NCI-H1092 (cell line): ENCODE measurements around the gene FIBCD1.
"Not testable (repeated sequence)": the region's sequence is repeated elsewhere in the genome, so short reads cannot be mapped to it uniquely, and the experiment has no call there.

Experiments used
- DNase-seq: peaks from one replicate; lab custom pipeline; 2025; lab: John Stamatoyannopoulos, UW

The FIBCD1 gene

GRCh38 chr9:130973686-130974281, 34.7 kb upstream of the FIBCD1 start:
- DNase-seq: no peak

DNA sequence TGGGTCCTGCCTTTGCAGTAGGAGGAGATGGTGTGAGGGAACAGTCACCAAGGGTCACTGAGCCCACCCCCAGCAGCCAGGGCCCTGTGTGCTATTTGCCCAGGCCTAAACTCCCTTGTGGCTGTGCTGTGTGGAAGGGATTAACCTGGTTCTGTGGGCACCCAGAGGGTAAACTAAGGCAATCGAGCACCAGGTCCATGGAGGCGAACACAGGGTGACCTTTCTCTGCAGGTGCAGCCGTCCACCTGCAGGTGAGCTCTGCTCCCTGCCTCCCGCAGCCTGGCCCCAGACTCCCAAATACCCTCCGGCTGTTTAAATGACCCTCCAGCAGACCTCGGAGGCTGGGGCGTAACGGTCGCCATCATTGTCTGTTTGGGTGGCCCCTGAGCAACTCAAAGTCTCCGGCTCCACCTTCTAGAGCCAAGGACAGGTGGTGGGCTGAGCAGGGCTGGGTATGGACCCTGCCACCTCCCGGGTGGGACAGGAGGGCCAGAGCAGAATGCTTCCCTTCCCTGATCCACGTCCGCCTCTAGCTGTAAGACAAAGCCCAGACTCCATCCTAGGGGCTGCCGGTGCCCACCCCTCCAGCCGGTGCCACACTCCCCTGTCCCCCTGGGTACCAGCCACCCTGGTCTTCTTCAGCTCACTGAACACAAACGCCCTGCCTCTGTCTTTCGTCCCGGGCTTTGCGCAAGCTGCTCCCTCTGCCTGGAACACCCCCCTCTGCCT, 34.1 kb upstream of the FIBCD1 start:
- no peak for DNase-seq

GRCh38 chr9:130972277-130972956, 33.4 kb upstream of the FIBCD1 start:
- DNase-seq: no peak

DNA sequence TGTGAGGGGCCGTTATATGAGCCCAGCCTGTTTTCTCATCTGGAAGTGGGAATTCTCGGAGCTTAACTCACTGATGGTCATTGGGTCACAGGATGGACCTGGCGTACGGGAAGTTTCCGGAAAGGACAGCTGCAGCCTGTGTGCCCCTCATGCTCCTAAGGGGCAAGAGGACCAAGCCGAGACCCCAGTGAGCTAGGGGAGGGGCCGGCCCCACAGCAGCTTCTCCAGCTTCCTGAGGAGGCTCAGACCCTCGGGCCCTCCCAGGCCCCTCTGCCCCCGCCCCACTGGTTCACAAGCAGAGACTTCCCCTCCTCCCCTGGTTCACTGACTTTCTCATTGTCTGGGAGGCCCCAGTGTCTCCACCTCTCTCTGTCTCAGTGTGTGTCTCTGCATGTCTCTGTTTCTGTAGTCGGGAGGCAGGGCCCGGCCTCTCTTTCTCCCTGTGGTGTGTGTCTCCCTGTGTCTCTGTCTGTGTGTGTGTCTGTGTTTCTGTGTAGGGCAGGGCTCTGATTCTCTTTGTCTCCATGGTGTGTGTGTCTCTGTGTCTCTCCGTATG, 32.3 kb upstream of the FIBCD1 start:
- DNase-seq: no peak

GRCh38 chr9:130970855-130971254, 31.8 kb upstream of the FIBCD1 start:
- DNase-seq: no peak

GRCh38 chr9:130970052-130970451, 31.0 kb upstream of the FIBCD1 start:
- DNase-seq: no peak

GRCh38 chr9:130965680-130966079, 26.6 kb upstream of the FIBCD1 start:
- no peak for DNase-seq

GRCh38 chr9:130963916-130964315, 24.9 kb upstream of the FIBCD1 start:
- no peak for DNase-seq

DNA sequence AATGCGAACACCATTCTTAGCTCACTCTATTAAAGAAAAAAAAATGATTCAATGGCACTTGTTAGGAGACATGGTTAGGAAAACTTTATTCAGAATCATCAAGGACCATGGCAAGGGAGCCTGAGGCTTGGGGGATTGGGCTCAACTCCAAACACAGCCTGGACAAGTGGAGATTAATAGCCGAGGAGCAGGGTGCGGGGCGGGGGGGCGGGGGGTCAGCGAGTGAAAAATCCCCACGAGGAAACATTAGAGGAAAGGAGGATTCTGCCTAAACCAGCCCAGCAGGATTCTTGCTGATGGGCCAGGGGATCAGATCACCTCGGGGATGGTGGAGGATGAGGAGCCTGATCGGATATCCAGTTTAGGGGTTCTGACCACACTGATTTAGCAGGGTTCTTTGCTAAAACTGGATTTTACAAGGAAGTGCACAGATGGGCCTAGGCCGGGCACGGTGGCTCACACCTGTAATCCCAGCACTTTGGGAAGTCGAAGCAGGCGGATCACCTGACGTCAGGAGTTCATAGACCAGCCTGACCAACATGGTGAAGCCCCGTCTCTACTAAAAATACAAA, 24.4 kb upstream of the FIBCD1 start:
- no peak for DNase-seq

DNA sequence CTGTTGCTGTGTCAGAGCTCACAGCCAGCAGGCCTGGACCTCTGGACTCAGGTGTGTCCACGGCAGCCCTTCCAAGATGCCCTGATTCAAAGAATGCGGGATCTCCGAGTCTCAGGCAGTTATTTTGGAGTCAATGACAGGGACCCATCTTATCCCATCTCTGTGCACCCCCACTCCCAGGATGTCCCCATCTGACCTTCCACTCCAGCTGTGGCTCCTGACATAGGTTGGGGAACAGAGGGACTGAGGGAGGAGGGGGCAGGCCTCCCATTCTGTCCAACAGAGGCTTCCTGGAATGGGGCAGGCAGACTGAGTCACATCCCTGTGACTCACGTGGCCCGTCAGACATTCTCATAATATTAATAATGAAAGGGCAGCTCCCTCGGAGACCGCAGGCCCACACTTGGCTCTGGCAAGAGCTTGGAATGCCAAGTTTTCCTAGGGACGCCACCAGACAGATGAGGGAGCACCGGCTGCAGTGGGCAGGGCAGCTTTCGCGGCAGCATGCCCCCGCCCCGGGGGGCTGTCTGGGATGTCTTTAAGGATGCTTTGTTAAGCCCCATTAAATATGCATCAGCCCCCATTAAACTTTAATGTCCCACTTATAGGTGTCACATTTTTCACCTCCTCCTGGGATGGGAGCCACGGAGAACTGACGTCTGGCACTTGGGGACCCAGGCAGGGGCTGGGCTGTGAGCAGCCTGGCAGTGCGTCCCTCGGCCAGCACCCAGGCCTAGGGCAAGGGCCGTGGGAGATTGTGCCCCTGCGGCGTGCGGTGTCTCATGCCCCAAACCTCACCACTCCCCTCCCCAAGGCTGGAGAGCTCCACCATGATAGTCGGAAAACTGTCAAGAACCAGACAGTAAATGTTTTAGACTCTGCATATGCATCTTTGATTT, 23.6 kb upstream of the FIBCD1 start:
- DNase-seq: no peak

DNA sequence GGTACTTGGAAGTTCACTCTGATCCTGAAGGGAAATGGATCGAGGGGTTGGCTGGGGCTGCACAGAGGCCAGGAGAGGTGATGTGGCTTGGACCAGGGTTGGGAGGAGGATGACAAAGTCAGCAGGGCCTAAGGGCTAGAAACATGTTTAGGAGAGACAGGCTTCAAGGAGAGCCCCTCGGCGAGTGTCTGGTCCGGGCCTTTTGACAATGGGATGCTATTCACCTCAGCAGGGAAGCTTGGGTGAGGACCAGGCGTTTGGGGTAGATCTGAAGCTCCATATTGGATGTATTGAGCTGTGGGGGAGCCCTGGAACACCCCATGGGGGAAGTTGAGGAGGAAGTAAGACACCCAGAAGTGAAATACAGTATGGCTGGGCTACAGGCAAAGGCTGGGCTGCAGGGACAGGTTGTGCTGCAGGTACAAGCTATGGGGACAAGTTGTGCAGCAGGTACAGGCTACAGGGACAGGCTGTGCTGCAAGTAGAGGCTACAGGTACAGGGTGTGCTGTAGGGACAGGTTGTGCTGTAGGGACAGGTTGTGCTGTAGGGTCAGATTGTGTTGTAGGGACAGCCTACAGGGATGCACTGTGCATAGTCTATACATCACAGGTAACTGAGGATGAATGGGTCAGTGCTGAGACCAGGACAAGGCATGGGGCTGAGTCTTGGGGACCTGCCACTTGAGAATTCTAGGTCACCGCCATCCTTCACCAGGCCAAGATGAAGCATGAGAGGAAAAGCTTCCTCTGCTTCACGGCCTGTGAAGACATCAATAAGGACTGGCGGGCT, 22.7 kb upstream of the FIBCD1 start:
- DNase-seq: no peak

DNA sequence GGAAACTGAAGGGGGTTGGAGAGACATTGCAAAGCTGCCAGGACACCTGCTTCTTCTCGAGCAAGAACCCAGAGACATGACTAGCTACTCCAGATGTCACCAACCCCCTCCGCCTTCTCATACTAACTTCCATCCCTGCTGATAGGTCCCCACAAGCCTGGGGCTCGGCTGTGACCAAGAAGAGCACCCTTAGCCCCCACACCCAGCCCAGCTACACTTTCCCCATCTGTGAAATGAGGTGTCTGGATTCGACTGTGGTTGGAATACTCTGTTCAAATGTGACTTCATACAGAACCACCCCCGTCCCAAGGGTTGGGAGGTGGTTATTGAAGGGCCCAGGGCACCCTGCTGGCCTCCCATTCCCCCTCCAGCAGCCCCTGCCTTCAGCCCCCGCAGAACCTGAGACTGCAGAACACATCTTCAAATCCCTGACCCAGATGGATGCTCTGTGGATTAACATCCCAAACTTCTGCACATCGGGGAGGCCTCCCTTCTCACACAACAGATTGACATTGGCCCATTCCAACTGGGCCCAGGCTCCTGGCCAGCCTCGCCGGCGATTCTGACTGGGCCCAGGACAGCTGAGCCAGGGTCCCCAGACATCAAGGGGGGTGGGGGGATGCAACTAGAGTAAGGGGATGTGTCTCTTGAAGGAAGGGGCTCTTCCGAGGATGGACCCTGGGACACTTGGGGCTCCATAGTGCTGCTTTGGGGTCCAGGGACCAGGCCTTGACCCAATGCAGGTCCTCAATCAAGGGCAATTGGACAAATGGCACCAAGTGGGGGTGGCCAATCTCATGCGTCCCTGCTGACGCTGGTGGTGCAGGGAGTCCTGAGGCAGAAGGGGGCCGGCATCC, 21.7 kb upstream of the FIBCD1 start:
- no peak for DNase-seq

GRCh38 chr9:130959809-130960334, 20.8 kb upstream of the FIBCD1 start:
- DNase-seq: no peak

- not testable (repeated sequence) for DNase-seq
Measured at GRCh38 chr9:130958564-130958963, 19.5 kb upstream of the FIBCD1 start.

DNA sequence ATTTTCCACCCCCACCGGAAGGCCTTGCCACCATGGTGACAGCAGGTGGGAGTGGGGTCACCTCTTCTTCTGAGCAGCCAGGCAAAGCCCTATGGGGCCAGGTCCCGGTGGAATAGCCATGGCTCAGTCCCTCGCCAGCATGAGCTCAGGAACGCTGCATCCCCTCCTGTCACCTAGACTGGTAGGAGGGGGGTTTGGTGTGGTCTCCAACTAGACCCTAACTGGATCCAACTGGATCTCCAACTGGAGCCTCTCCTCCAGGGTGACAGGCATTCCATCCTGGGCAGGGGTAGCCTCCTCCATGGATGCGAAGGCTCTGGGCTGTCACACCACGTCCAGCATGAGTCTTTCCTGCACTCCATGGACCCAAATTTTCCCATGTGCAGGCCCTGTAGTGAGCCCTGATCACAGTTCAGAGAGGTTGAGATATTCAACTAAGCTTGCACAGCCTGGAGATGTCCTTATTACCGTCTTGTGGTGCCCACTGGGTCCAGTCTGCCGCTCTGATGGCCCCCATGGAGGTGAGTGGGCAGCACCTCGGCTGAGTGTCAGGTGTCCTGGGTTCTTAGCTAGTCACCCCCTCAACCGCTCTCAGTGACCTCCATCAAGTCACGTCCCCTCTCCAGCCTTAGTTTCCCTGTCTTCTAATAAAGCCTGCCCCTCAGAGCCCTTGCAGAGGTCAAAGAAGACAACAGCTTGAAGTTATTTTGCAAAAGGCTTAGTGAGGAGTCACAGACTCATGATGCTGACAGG, 18.6 kb upstream of the FIBCD1 start:
- DNase-seq: no peak

- DNase-seq: no peak
Measured at GRCh38 chr9:130956636-130957450, 17.8 kb upstream of the FIBCD1 start.

DNA sequence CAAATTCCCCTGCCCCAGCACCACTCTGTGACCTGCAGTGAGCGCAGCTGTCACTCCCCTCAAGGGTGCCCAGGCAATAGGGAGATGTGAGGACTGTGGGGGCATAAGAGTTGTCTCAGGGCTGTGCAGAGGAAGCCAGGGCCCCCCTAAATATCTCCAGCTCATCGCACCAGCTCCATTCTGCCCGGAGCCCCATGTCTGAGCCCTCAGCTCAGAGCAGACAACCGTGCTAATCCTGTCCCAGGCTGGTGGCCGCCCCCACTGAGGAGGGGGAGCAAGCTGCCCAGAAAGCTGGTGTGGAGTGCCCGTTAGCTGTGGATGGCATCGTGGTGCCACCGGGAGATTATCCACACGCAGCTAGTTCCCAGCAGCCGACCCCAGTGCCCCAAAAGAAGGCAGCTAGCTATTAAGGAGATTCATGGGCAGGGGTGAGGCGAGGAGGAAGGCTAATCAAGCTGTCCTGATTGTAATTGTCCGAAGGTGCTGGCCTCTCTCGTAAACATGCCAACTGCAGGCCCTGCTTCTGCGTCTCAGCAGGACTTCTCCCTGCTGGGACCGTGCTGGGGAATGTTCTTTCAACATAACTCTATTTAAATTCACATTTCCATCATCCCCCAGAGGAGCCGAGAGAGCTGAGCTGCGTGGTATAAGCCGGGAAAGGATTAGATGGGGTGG, 17.0 kb upstream of the FIBCD1 start:
- DNase-seq: no peak
